Metanephros (tissue), 1 donor: ENCODE measurements around the gene EXPH5. TPM values are rescaled to one million over a fixed set of nuclear protein-coding genes. Genes with fewer than 3 reads are reported as not detected.

Experiments
- total RNA-seq: library from RNA; depleted of rRNA; stranded (reverse); fragments of >200 nt; gene quantifications from one replicate; pipeline ENCODE4 v1.2.3, GENCODE V29; 2014

EXPH5 gene
- 10.3 TPM for total RNA-seq

GRCh38 chr11:108593214-108593922 is at the start of gene EXPH5:
Gene EXPH5 (minus strand): TSS chr11:108593768. CDS start chr11:108593536, 232 bp downstream.

DNA sequence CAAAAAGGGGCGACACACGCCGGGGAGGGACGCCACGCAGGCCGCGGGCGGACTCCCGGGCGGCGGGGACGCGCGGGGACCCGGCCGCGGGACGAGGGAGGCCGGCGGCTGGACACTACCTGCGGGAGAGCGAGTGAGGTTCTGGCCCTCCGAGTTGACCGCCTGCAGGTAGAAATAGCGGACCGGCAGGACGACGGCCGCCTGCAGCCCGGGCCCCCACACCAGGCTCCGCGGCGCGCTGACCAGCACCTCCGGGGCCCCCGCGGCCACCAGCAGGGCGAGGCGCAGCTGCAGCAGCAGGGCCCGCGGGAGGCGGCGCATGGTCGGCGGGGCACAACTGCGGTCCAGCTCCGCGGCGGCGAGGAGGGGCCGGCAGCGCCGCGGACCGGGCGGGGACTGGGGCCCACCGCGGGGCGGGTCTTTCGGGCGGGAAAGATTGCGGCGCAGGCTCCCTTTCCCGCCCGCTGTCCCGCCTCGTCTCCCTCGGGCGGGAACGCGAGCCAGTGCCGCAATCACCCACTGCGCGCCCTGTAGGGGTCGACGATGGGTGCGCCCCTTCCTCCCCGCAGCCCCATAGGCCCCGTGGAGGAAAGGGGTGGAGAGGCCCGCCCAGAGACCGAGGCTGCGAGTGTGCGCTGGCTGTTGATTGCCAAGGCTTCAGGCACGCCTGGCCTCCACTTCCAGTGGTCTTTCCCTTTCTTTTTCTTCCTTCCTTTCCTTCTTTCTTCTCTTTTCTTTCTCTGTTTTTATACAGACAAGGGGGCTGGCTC is 95.3 kb downstream of the EXPH5 start, which contains the start of gene POGLUT3:
Gene POGLUT3 (minus strand): TSS at position 339 of the 770 bp plus-strand sequence. CDS start 18 bp downstream, at position 321.

DNA sequence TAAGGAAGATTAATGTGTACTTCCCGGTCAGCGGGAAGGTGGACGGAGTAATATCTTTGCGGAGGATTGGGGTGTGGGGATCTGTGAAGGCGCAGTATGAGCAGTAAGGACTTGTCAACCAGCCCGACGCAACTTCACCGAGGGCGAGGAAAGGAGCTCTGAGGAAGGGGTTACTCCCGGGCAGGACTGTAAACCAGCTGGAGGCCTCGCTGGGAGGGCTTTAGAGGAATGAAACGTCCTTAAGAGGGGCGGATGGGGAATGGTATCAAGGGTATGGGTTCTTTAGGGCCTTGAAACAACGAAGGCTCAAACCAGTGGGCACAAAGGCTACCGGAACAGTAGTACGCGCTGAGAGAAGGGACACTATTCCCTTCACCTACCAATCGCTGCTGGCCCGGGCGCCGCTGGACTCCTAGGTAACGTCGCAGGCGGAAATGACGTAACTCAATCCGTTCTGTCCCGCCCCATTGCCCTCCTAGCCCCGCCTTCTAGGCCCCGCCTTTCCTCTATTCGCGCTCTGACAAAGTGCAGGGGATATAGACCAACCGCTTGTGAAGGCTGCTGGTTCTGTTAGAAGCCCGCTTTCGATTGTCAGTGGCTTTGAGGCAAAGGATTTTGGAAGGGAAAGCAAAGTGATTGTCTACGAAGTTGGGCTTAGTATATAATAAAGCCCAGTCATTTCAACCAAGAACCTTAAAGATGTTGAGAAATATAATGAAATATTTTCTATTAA is 126.3 kb downstream of the EXPH5 start, which contains the start of gene C11orf65:
Gene C11orf65 (minus strand): TSS at position 439 of the 733 bp plus-strand sequence. CDS start 5,970 bp downstream, outside the sequence.

Other genes starting within 250 kb of the EXPH5 start
- gene C11orf65, start 126.2 kb downstream of the EXPH5 start, total RNA-seq, result 0.64 TPM
- 27.6 TPM for gene POGLUT3, start 95.4 kb downstream of the EXPH5 start, total RNA-seq
- 48.9 TPM for gene DDX10, start 71.3 kb upstream of the EXPH5 start, total RNA-seq